OCI-LY7 (cell line): Measurements from ENCODE around the gene OR2B6. TPM values are rescaled to one million over a fixed set of nuclear protein-coding genes. Genes with fewer than 3 reads are reported as not detected.
"Not testable (repeated sequence)": the region's sequence is repeated elsewhere in the genome, so short reads cannot be mapped to it uniquely, and the experiment has no call there.

Experiments used
- BruUV-seq: library from RNA; stranded (reverse); fragments of 400-500 nt; replicated peaks from 2 replicates; lab custom pipeline; 2021; lab: Mats Ljungman, UMichigan
- CTCF ChIA-PET: fragments of 300-600 bp; sonication (Branson Sonifier 250); formaldehyde crosslinking; loops from one replicate; lab custom pipeline; 2022; ENCODE audit warnings: antibody characterized with exemption; ENCODE audit not compliant: unreplicated experiment; lab: Charles Lee
- POLR2A ChIA-PET: fragments of 300-600 bp; sonication (Branson Sonifier 250); formaldehyde crosslinking; loops from one replicate; lab custom pipeline; 2022; ENCODE audit warnings: antibody characterized with exemption; lab: Charles Lee
- DNase-seq: peaks from one replicate; pipeline ENCODE4 v3.0.0-alpha.2; 2015; ENCODE audit warnings: low spot score
- H2AFZ ChIP-seq: fragments of 200-600 bp; sonication (generic), shearing (Covaris generic); 2 replicates; pipeline ENCODE4 v1.6.1; 2014; ENCODE audit warnings: mild to moderate bottlenecking, antibody characterized with exemption, low read length, moderate library complexity
- H3K27ac ChIP-seq: fragments of 200-600 bp; sonication (generic); 2 replicates; pipeline ENCODE4 v1.5.1; 2014; ENCODE audit warnings: mixed run types, low read depth, mild to moderate bottlenecking, moderate library complexity, low read length, inconsistent platforms; ENCODE audit not compliant: poor library complexity, severe bottlenecking
- H3K36me3 ChIP-seq: fragments of 200-600 bp; sonication (generic); 2 replicates; pipeline ENCODE4 v1.6.1; 2014; ENCODE audit warnings: mild to moderate bottlenecking, antibody characterized with exemption, low read length, moderate library complexity, mixed read lengths; ENCODE audit not compliant: insufficient read depth
- H3K4me1 ChIP-seq: fragments of 200-600 bp; sonication (generic); 2 replicates; pipeline ENCODE4 v1.5.1; 2014; ENCODE audit warnings: mild to moderate bottlenecking, low read length; ENCODE audit not compliant: insufficient read depth, poor library complexity, severe bottlenecking
- H3K4me2 ChIP-seq: fragments of 200-600 bp; sonication (generic); 2 replicates; pipeline ENCODE4 v1.6.1; 2014; ENCODE audit warnings: mild to moderate bottlenecking, low read length
- H3K4me3 ChIP-seq: fragments of 200-600 bp; sonication (generic); 2 replicates; pipeline ENCODE4 v1.5.1; 2014; ENCODE audit warnings: mild to moderate bottlenecking, low read depth, low read length; ENCODE audit not compliant: poor library complexity, severe bottlenecking
- H3K79me2 ChIP-seq: fragments of 200-600 bp; sonication (generic); 2 replicates; pipeline ENCODE4 v1.6.1; 2016; ENCODE audit warnings: low read depth, mild to moderate bottlenecking, low read length, moderate library complexity, mixed read lengths; ENCODE audit not compliant: insufficient read depth
- H3K9me2 ChIP-seq: fragments of 200-600 bp; sonication (generic); 2 replicates; pipeline ENCODE4 v1.6.1; 2016; ENCODE audit warnings: mild to moderate bottlenecking, low read length, mixed read lengths; ENCODE audit not compliant: insufficient read depth
- H3K9me3 ChIP-seq: fragments of 200-600 bp; sonication (generic); 2 replicates; pipeline ENCODE4 v1.6.1; 2014; ENCODE audit warnings: mild to moderate bottlenecking, mixed run types, low read length, mixed read lengths
- H4K20me1 ChIP-seq: fragments of 200-600 bp; sonication (generic); 2 replicates; pipeline ENCODE4 v1.6.1; 2014; ENCODE audit warnings: mild to moderate bottlenecking, antibody characterized with exemption, low read length, moderate library complexity, mixed read lengths; ENCODE audit not compliant: insufficient read depth
- EZH2phosphoT487 ChIP-seq: fragments of 200-600 bp; sonication (generic); IDR thresholded peaks from 2 replicates; pipeline ENCODE4 v1.6.1; 2018; ENCODE audit warnings: low read depth, borderline replicate concordance, mild to moderate bottlenecking, mixed run types, antibody characterized with exemption, low read length, moderate library complexity, mixed read lengths
- intact Hi-C: fragments of 100-400 bp; cut with micrococcal nuclease; formaldehyde crosslinking; loops from one replicate; pipeline ENCODE4 v1.10.0; 2022; ENCODE audit not compliant: unreplicated experiment
- total RNA-seq, 2 experiments: library from RNA; depleted of rRNA in 1 of 2; stranded (reverse); fragments of >200 nt in 1 of 2; shearing (Covaris generic) in 1 of 2; gene quantifications; 2 replicates each; pipeline ENCODE4 v1.2.3, GENCODE V29; 2014 to 2022
- TF ChIP-seq, protein P1 (sequence below): fragments of 200-600 bp; sonication (generic); conservative IDR thresholded peaks from 2 replicates; pipeline ENCODE4 v1.5.1; 2014; ENCODE audit warnings: mild to moderate bottlenecking, antibody characterized with exemption, low read length, moderate library complexity, mixed read lengths

Gene OR2B6
- total RNA-seq, 2 experiments from 2014 or later: 0.35 TPM; not detected in 1

DNA sequence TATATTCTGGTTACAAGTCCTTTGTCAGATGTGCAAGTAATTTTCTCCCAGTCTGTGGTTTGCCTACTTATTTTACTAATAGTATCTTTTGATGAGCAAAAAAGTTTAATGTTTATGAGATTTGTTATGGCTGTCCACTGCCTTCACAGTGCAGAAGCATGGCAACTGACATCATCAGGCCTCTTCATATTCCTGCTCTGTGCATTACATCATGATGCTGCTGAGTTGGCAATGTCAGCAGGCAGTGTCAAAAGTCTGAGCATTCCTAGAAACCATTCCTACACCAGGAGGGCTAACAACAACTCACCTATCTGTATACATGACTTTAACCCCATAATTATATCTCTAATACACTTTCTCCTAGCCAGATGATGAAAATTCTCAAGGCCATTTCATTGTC, 34.1 kb upstream of the OR2B6 start:
- ChIA-PET CTCF (no interaction called here), POLR2A (no interaction called here)

DNA sequence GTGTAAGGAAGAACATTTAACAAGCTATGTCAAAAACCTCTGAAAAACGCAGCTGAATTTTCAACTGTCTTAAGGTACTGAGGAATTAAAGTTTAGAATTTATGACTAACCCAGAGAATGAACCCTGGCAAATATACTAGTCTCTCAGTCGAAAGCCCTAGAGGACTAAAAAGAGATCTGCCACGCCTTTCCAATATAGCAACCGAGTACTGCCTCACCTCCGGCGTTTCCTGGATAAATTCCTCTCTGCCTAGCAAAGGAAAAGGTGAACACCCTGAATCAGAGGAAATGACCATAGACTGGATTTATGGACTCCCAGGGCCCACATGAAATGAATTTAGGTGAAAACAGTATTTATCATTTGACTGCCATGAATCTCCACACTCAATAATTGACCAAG, 32.9 kb upstream of the OR2B6 start:
- H3K9me2 ChIP-seq: peaks cover 3% of the 10 kb centered on the region; the same call in 1 of the 2 replicates
- TF ChIP-seq EZH2phosphoT487: no peak
- TF ChIP-seq, protein P1, sequence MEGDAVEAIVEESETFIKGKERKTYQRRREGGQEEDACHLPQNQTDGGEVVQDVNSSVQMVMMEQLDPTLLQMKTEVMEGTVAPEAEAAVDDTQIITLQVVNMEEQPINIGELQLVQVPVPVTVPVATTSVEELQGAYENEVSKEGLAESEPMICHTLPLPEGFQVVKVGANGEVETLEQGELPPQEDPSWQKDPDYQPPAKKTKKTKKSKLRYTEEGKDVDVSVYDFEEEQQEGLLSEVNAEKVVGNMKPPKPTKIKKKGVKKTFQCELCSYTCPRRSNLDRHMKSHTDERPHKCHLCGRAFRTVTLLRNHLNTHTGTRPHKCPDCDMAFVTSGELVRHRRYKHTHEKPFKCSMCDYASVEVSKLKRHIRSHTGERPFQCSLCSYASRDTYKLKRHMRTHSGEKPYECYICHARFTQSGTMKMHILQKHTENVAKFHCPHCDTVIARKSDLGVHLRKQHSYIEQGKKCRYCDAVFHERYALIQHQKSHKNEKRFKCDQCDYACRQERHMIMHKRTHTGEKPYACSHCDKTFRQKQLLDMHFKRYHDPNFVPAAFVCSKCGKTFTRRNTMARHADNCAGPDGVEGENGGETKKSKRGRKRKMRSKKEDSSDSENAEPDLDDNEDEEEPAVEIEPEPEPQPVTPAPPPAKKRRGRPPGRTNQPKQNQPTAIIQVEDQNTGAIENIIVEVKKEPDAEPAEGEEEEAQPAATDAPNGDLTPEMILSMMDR: no peak
- ChIA-PET POLR2A (interaction anchor here (1.1 to 1.8 kb wide), 3 partner anchors 10 to 41 kb away, joined by 3 to 5 read pairs (median 3); no protein-coding TSS in a partner anchor), CTCF (no interaction called here)
- H3K4me2 ChIP-seq: no peak overlapping the region
- H3K9me3 ChIP-seq: no peaks in the 10 kb centered on the region
- BruUV-seq: no TSS peak
- no peak overlapping the region for H3K27ac ChIP-seq
- intact Hi-C loops: no loop called here
- H4K20me1 ChIP-seq: no peaks in the 10 kb centered on the region
- no peak overlapping the region for H2AFZ ChIP-seq
- no peaks in the 10 kb centered on the region for H3K79me2 ChIP-seq
- no peak overlapping the region for H3K4me3 ChIP-seq
- H3K4me1 ChIP-seq: no peaks in the 10 kb centered on the region
- DNase-seq: no peak
- H3K36me3 ChIP-seq: no peaks in the 10 kb centered on the region

More for the DNA sequence above, 34.1 kb upstream of the OR2B6 start:
- no TSS peak for BruUV-seq
- no peak for TF ChIP-seq EZH2phosphoT487
- TF ChIP-seq, protein P1: no peak
- no peaks in the 10 kb centered on the region for H4K20me1 ChIP-seq
- H3K9me2 ChIP-seq: peaks cover 3% of the 10 kb centered on the region; the same call in 1 of the 2 replicates
- no peaks in the 10 kb centered on the region for H3K4me1 ChIP-seq
- no peak overlapping the region for H2AFZ ChIP-seq
- H3K79me2 ChIP-seq: no peaks in the 10 kb centered on the region
- H3K4me2 ChIP-seq: no peak overlapping the region
- no peaks in the 10 kb centered on the region for H3K9me3 ChIP-seq
- H3K27ac ChIP-seq: no peak overlapping the region
- no peaks in the 10 kb centered on the region for H3K36me3 ChIP-seq
- intact Hi-C loops: no loop called here
- no peak overlapping the region for H3K4me3 ChIP-seq
- no peak for DNase-seq

DNA sequence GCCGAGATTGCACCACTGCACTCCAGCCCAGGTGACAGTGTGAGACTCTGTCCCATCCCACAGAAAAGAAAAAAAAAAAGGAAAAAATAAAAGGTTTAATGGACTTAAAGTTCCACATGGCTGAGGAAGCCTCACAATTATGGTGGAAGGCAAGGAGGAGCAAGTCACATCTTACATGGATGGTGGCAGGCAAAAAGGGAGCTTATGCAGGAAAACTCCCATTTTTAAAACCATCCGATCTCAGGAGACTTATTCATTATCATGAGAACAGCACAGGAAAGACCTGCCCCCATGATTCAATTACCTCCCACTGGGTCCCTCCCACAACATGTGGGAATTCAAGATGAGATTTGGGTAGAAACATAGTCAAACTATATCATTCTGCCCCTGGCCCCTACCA, 29.0 kb upstream of the OR2B6 start:
- intact Hi-C loops, H3K4me3 ChIP-seq, CTCF ChIA-PET, H3K9me2 ChIP-seq, POLR2A ChIA-PET, BruUV-seq, H3K36me3 ChIP-seq, H3K4me1 ChIP-seq, H4K20me1 ChIP-seq, H3K27ac ChIP-seq, H3K4me2 ChIP-seq, H3K79me2 ChIP-seq, H2AFZ ChIP-seq, DNase-seq, H3K9me3 ChIP-seq: not testable (repeated sequence)

DNA sequence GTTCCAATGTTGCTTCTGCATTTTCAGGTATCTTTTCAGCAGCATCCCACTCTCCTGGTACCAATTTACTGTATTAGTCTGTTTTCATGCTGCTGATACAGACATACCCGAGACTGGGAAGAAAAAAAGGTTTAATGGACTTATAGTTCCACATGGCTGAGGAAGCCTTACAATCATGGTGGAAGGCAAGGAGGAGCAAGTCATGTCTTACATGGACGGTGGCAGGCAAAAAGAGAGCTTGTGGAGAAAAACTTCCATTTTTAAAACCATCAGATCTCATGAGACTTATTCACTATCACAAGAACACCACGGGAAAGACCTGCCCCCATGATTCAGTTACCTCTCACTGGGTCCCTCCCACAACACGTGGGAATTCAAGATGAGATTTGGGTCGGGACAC, 27.1 kb upstream of the OR2B6 start:
- H3K4me3 ChIP-seq, H3K4me1 ChIP-seq, BruUV-seq, DNase-seq, H3K36me3 ChIP-seq, H4K20me1 ChIP-seq, H3K27ac ChIP-seq, H3K9me3 ChIP-seq, CTCF ChIA-PET, H3K9me2 ChIP-seq, H3K79me2 ChIP-seq, intact Hi-C loops, H2AFZ ChIP-seq, H3K4me2 ChIP-seq: not testable (repeated sequence)
- POLR2A ChIA-PET: interaction anchor here (0.7 to 1.2 kb wide), 2 partner anchors 17 to 65 kb away, joined by 4 to 5 read pairs; no protein-coding TSS in a partner anchor
